Measurements from ENCODE around the gene MYO5B.
"Not testable (repeated sequence)": the region's sequence is repeated elsewhere in the genome, so short reads cannot be mapped to it uniquely, and the experiment has no call there.

Gene MYO5B

GRCh38 chr18:50099725-50100407, 95.1 kb downstream of the MYO5B start:
- DNase-seq (ENCODE audit: low read depth) = no peak

- no peak for DNase-seq (ENCODE audit: low read depth)
Observed at GRCh38 chr18:50097702-50098101, 97.2 kb downstream of the MYO5B start.

DNA sequence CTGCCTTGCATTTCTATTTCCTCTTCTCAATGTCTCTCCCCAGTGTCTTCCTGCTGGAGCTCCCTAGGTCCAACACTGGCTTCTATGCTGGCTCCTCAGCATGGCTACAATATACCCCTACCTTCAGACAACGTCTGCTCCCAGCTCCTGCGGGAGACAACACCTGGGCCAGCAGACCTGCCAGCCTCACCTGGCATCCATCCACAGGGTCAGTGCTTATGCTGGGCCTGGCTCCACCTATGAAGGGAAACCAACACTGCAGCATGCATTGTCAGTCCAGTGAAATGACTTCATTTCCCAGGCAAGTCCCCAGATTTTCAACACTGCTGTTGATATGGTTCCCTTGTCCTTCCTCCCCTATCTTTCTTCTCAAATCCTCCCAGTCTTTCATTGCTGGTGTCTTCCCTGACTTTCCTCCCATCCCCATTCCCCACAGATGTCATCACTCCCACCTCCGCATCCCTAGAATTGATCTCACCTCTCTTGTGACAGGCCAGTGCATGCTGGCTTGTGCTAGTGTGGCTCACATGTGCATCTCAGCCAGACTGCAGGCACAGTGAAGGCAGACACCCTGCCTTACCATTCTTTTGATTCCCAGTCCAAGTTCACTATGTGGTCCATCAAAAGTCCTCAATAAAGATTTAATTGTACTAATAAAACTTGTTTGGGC, 98.0 kb downstream of the MYO5B start:
- no peak for DNase-seq (ENCODE audit: low read depth)

GRCh38 chr18:50094786-50095185, 100.2 kb downstream of the MYO5B start:
- DNase-seq (ENCODE audit: low read depth) = not testable (repeated sequence)

DNA sequence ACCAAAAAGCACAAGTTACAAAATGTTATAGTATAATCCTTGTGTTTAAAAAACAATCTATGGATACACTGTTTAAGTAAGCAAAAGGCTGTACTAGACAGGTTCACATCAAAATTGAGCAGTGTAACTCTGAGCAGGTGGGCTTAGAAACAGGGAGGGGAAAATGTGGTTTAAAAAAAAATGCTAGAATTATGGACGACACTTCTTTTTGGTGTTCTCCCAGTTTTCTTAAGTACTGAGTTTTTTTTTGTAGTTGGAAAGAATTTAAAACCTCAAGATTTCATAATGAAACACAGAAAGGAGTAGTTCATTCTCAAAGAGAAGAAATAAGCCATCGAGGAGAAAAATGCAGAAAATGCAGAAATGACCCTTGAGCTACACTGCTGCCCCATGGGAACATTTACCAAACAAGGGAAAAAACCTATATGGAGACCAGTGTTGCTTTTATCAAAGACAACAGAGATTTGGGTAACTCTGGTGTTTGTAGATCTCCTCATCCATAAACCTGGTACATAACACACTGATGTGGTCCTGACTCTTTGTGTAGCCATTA, 100.7 kb downstream of the MYO5B start:
- no peak for DNase-seq (ENCODE audit: low read depth)

DNA sequence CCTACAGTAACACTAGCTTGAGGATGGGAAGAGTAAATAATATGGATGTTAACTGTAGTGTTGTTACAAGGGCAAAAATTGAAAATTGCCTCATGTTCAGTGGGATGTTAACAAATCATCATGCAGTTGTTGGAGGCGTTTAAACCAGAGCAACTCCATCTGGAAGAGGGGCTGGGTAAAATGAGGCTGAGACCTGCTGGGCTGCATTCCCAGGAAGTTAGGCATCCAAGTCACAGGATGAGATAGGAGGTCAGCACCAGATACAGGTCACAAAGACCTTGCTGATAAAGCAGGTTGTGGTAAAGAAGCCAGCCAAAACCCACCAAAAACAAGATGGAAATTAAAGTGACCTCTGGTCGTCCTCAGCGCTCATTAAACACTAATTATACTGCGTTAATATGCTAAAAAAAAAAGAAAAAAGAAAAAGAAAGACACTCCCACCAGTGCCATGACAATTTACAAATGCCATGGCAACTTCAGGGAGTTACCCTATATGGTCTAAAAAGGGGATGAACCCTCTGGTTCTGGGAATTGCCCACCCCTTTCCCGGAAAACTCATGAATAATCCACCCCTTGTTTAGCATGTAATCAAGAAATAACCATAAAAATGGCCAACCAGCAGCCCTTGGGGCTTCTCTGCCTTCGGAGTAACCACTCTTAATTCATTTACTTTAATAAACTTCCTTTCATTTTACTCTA, 101.4 kb downstream of the MYO5B start:
- no peak for DNase-seq (ENCODE audit: low read depth)

- DNase-seq (ENCODE audit: low read depth) = no peak
Observed at GRCh38 chr18:50092245-50092805, 102.6 kb downstream of the MYO5B start.

DNA sequence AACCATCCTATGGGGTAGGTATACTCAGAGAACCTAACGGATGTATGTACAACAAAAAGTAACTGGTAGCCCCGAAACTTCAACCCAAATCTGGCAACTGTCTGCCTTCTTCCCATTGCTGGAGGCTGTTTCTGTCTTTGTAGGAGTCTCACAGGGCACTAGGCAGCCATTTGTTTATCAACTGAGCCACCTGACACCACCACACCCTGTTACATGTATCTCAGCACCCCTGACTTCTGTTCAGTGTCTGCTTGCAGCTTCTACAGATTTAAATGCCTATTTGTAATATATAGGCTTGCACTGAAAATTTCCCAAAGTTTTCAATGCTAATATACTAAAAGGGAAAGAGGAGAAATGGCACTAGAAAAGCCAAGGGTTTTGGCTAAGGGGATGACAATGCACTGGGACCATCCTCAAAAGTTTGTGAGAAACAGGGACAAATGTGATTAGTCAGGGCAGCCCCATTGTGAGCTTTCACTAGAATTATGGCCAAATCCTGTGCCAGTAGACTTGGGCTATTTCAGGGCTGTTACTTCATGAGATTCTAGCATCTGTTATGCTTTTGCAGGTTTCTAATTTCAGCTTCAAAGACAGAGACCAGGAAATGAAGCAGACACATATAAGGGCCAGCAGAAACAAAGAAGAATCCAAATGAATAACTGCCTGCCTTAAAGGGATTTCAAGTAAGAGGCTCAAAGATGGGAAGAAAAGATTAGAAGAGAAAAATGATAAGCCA, 103.3 kb downstream of the MYO5B start:
- DNase-seq (ENCODE audit: low read depth) = no peak

GRCh38 chr18:50090370-50091312, 104.3 kb downstream of the MYO5B start:
- DNase-seq (ENCODE audit: low read depth) = no peak

DNA sequence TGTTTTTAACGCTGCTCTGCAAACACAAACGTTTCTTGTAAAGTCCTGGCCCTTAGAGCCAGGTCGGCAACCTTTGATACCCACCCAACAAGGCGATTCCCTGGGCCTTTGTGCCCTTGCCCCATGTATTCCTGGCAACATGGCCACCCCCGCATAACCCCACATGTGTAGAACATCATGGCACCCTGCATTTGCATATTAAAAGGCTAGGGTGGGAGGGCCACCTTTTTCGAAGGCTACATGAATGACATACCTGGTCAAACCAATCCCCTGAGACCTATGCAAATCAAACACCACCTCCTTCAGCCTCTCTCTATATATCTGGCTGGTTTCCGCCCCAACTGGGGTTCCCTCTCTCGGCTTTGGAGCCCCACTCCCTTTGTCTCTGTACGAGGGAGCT, 105.2 kb downstream of the MYO5B start:
- no peak for DNase-seq (ENCODE audit: low read depth)

- no peak for DNase-seq (ENCODE audit: low read depth)
Observed at GRCh38 chr18:50083708-50084107, 111.2 kb downstream of the MYO5B start.

GRCh38 chr18:50080932-50081560, 113.9 kb downstream of the MYO5B start:
- no peak for DNase-seq (ENCODE audit: low read depth)

- no peak for DNase-seq (ENCODE audit: low read depth)
Observed at GRCh38 chr18:50080316-50080715, 114.6 kb downstream of the MYO5B start.

- DNase-seq (ENCODE audit: low read depth) = no peak
Observed at GRCh38 chr18:50079571-50080295, 115.2 kb downstream of the MYO5B start.

DNA sequence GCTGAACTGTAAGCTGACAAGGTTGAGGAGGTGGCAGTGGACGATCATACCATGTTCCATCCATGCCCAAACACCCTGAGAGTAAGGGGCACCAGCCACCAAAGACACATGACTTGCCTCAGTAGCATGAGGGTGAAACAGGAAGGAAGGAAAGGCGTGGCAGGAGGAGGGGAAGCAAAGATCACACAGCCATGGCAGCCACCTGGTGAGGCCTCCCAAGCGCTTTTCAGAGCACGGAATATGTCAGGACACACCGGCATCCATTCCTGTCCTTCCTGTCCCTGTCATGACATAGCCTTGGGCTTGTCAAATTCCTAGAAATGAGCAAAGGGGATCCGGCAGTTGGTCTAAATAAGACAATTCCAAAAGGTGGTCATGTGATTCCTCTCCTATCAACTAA, 118.7 kb downstream of the MYO5B start:
- no peak for DNase-seq (ENCODE audit: low read depth)

DNA sequence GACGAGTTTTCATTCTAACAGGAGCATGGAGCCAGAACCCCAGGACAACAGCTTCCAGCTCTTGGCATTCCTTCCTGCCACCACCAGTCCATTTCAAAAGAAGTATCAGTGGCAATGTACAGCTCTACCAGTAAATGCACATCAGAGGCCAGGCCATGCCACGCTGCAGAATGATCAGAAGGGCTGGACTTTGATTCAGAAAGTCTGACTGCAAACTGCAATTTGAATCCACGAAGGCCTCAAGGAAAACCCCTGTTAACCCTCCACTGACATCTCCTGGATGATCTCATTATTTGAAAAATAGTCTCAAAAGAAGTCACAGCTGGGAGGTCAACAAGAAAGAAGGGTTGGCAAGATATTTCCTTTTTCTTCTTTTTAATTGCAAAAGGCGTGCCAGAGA, 119.2 kb downstream of the MYO5B start:
- DNase-seq (ENCODE audit: low read depth) = no peak

- DNase-seq (ENCODE audit: low read depth) = no peak
Observed at GRCh38 chr18:50074404-50074803, 120.5 kb downstream of the MYO5B start.

GRCh38 chr18:50073319-50073718, 121.6 kb downstream of the MYO5B start:
- no peak for DNase-seq (ENCODE audit: low read depth)

GRCh38 chr18:50072146-50072545, 122.8 kb downstream of the MYO5B start:
- no peak for DNase-seq (ENCODE audit: low read depth)

DNA sequence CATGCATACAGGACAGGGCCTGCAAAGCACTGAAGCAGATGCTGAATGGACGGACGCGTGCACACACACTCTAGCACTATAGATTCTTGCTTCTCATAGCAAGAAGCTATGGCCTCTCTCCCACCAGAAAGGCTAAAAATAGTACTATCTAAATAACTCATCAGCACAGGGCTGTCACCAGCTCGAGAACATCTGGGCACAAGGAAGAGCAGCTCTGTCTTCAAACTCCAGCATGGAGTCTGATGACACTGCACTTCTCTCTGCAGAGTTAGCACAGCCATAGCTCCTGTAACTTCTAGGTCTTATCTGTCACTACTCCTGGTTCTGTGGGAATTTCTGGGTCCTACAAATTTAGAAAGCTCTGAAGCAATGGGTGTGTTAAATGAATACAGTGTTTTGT, 123.5 kb downstream of the MYO5B start:
- DNase-seq (ENCODE audit: low read depth) = no peak

Measured in activated T-cell treated with anti-CD3 and anti-CD28 coated beads for 48 hours (primary cell).